ENCODE data around the gene CLIC4. TPM values are rescaled to one million over a fixed set of nuclear protein-coding genes. Genes with fewer than 3 reads are reported as not detected.

CLIC4 gene
- total RNA-seq, 1 experiment from 2014 or later = 230 TPM

GRCh38 chr1:24856787-24857506, 111.7 kb downstream of the CLIC4 start:
- Histone ChIP-seq H3K9ac (ENCODE audit: extremely low read depth, insufficient read length, low read length) (no peak overlapping the region), H4K91ac (ENCODE audit: insufficient read length, low read depth, low read length) (no peak overlapping the region), H3T11ph (ENCODE audit: low read length) (no peak overlapping the region), H3K27ac (ENCODE audit: insufficient read length, low read depth, low read length) (no peak overlapping the region), H2AK5ac (ENCODE audit: insufficient read length, low read length) (no peak overlapping the region), H3K79me1 (ENCODE audit: insufficient read depth, low read depth, low read length, poor library complexity, severe bottlenecking) (no peaks in the 10 kb centered on the region), H3K4ac (ENCODE audit: low read depth, low read length) (no peak overlapping the region), H4K8ac (replicated peaks; ENCODE audit: insufficient read length, low read depth, low read length) (no peak overlapping the region), H2BK120ac (ENCODE audit: low read depth, low read length, poor library complexity, severe bottlenecking) (no peak overlapping the region), H2BK12ac (ENCODE audit: insufficient read length, low read depth, low read length) (no peak overlapping the region), H3K4me1 (ENCODE audit: insufficient read depth, low read length) (no peaks in the 10 kb centered on the region), H3K79me2 (ENCODE audit: insufficient read depth, low read length) (no peaks in the 10 kb centered on the region), H2BK20ac (ENCODE audit: low read depth, low read length, poor library complexity, severe bottlenecking) (no peak overlapping the region), H2BK5ac (ENCODE audit: insufficient read length, low read length) (no peak overlapping the region), H4K5ac (ENCODE audit: insufficient read length, low read depth, low read length) (no peak overlapping the region), H3K18ac (ENCODE audit: insufficient read length, low read depth, low read length) (no peak overlapping the region), H3K9me3 (ENCODE audit: control insufficient read depth, low read depth, low read length) (no peaks in the 10 kb centered on the region), H3K4me2 (ENCODE audit: insufficient read depth, insufficient read length, low read length) (no peak overlapping the region), H3K27me3 (ENCODE audit: insufficient read depth, low read length) (no peaks in the 10 kb centered on the region), H3K14ac (ENCODE audit: insufficient read depth, low read length) (no peak overlapping the region), H2AFZ (ENCODE audit: low read length) (no peak overlapping the region), H4K20me1 (ENCODE audit: control insufficient read depth, insufficient read depth, insufficient read length) (no peaks in the 10 kb centered on the region), H3K23ac (ENCODE audit: insufficient read length, low read depth, low read length) (no peak overlapping the region), H3K23me2 (ENCODE audit: insufficient read length, low read depth, low read length, poor library complexity, severe bottlenecking) (no peaks in the 10 kb centered on the region), H3K56ac (ENCODE audit: insufficient read length, low read depth, low read length) (no peak overlapping the region), H2BK15ac (ENCODE audit: low read depth, low read length) (no peak overlapping the region)
- no peak for TF ChIP-seq CTCF (conservative IDR thresholded peaks at IDR 0.05)
- DNase-seq = no peak
- Mint-ChIP-seq H3K36me3 (ENCODE audit: insufficient read depth in 1 of 3, low read depth in 3 of 3) (no peaks in the 10 kb centered on the region), H3K4me3 (no peak overlapping the region), H3K4me1 (no peaks in the 10 kb centered on the region), H3K27me3 (ENCODE audit: low read depth) (no peaks in the 10 kb centered on the region; the same call in none of the 2 replicates), H3K9me3 (no peaks in the 10 kb centered on the region), H3K27ac (peak overlapping the region in 1 of 3 experiments; percentile 31; a peak in 1 of 7 replicates)
- no CpG with 5 or more reads among the region's 16 CpGs for WGBS (ENCODE audit: extremely low coverage, insufficient read length, low lambda C conversion rate)

All from H9 (cell line).